Trophoblast cell (in vitro differentiated cells and primary cell): ENCODE measurements around the gene NSMCE3.

Experiments used
- DNase-seq, 2 donors: peaks; one replicate each; pipeline ENCODE4 v3.0.0-alpha.2; 2016
- H2AFZ ChIP-seq: 2 replicates; pipeline ENCODE4 v1.6.1; 2013; ENCODE audit warnings: low read length, moderate library complexity, mild to moderate bottlenecking; ENCODE audit not compliant: insufficient read depth, poor library complexity
- H2AK5ac ChIP-seq: 2 replicates; pipeline ENCODE4 v1.6.1; 2013; ENCODE audit warnings: mild to moderate bottlenecking, low read length
- H2BK120ac ChIP-seq: 2 replicates; pipeline ENCODE4 v1.6.1; 2013; ENCODE audit warnings: low read length, mild to moderate bottlenecking, moderate library complexity; ENCODE audit not compliant: insufficient read depth, poor library complexity
- H2BK12ac ChIP-seq: 2 replicates; pipeline ENCODE4 v1.6.1; 2013; ENCODE audit warnings: mild to moderate bottlenecking, low read length, moderate library complexity
- H2BK5ac ChIP-seq: 2 replicates; pipeline ENCODE4 v1.6.1; 2013; ENCODE audit warnings: low read length, low read depth, moderate library complexity, mild to moderate bottlenecking; ENCODE audit not compliant: poor library complexity
- H3K14ac ChIP-seq: 2 replicates; pipeline ENCODE4 v1.6.1; 2013; ENCODE audit warnings: mild to moderate bottlenecking, low read length
- H3K18ac ChIP-seq: 2 replicates; pipeline ENCODE4 v1.6.1; 2013; ENCODE audit warnings: mild to moderate bottlenecking, low read length
- H3K23ac ChIP-seq: 2 replicates; pipeline ENCODE4 v1.6.1; 2013; ENCODE audit warnings: low read length
- H3K27ac ChIP-seq: 2 replicates; pipeline ENCODE4 v1.5.1; 2013; ENCODE audit warnings: low read depth, mild to moderate bottlenecking, inconsistent platforms, low read length, moderate library complexity
- H3K27me3 ChIP-seq: 2 replicates; pipeline ENCODE4 v1.6.1; 2013; ENCODE audit warnings: inconsistent platforms, mild to moderate bottlenecking, low read length, moderate library complexity; ENCODE audit not compliant: insufficient read depth
- H3K36me3 ChIP-seq, 2 experiments: 1 replicate in 1 of 2; 2 replicates in 1 of 2; pipeline ENCODE4 v1.6.1; 2013; ENCODE audit warnings: low read length in 2 of 2, mild to moderate bottlenecking in 2 of 2, moderate library complexity in 1 of 2; ENCODE audit not compliant: insufficient read depth in 2 of 2, control insufficient read depth in 1 of 2
- H3K4ac ChIP-seq: 2 replicates; pipeline ENCODE4 v1.6.1; 2013; ENCODE audit warnings: low read depth, mild to moderate bottlenecking, low read length, moderate library complexity
- H3K4me1 ChIP-seq, 2 experiments: 1 replicate in 1 of 2; 2 replicates in 1 of 2; pipeline ENCODE4 v1.6.1; 2013; ENCODE audit warnings: low read length in 2 of 2, mild to moderate bottlenecking in 2 of 2, moderate library complexity in 1 of 2; ENCODE audit not compliant: insufficient read depth in 2 of 2, control insufficient read depth in 1 of 2
- H3K4me2 ChIP-seq: 2 replicates; pipeline ENCODE4 v1.6.1; 2013; ENCODE audit warnings: inconsistent platforms, mild to moderate bottlenecking, low read length, moderate library complexity
- H3K4me3 ChIP-seq: 2 replicates; pipeline ENCODE4 v1.5.1; 2013; ENCODE audit warnings: mild to moderate bottlenecking, low read depth, low read length, inconsistent platforms
- H3K79me1 ChIP-seq: one replicate; pipeline ENCODE4 v1.6.1; 2013; ENCODE audit warnings: low read length
- H3K79me2 ChIP-seq: 2 replicates; pipeline ENCODE4 v1.6.1; 2013; ENCODE audit warnings: low read length, mild to moderate bottlenecking; ENCODE audit not compliant: control insufficient read depth, insufficient read depth, poor library complexity
- H3K9ac ChIP-seq: 2 replicates; pipeline ENCODE4 v1.6.1; 2013; ENCODE audit warnings: mild to moderate bottlenecking, low read length
- H3K9me3 ChIP-seq: 2 replicates; pipeline ENCODE4 v1.6.1; 2013; ENCODE audit warnings: low read depth, mild to moderate bottlenecking, control low read depth, inconsistent platforms, low read length; ENCODE audit not compliant: insufficient read depth
- H4K12ac ChIP-seq: 2 replicates; pipeline ENCODE4 v1.6.1; 2013; ENCODE audit warnings: low read depth, mild to moderate bottlenecking, low read length, moderate library complexity
- H4K8ac ChIP-seq: 2 replicates; pipeline ENCODE4 v1.6.1; 2013; ENCODE audit warnings: low read depth, mild to moderate bottlenecking, low read length, moderate library complexity
- H4K91ac ChIP-seq: one replicate; pipeline ENCODE4 v1.6.1; 2013; ENCODE audit warnings: low read depth, mild to moderate bottlenecking, low read length, moderate library complexity
- WGBS: extraction: QIAGEN DNeasy Blood & Tissue Kit; methylation state at CpG from one replicate; pipeline ENCODE4 v1.1.7; 2013; ENCODE audit warnings: missing lambda C conversion rate; ENCODE audit not compliant: insufficient read length, insufficient coverage; ENCODE audit errors: extremely low coverage; 5-methylcytosine and 5-hydroxymethylcytosine counted together

NSMCE3 gene

DNA sequence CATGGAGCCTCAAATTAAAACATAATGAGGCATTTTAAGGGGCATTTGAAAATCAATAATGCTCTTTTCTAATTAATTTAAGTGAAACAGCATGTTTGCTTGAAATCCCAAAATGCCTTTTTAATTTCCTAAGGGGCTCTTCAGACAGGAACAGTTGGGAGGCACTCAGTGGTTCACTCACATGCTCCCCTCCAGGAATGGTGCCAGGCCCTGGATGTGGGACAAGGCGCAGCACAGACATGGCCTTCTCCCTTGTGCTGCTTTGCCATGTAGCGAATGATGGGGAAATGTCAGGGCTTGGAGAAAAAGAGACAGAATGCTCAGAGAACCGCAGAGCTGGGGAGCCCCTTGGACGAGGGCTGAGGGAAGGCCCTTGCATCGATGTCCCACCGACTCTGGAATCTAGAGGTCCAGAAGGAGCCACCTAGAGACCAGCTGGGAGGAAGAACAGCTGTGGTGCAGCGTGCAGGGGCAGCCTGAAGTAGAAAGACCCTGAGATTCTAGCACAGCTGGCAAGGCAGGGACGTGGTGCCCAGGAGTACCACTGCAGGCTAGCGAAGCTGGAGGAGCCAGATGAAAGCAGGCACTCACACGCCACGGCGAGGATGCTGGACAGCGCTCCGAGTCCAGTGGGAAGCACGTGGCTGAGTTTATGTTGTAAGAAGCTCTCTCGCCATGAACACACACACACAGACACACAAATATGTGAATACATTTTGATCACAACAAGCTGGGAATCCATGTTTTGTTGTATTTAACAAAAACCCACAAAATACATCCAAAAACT lies 27.0 kb downstream of the NSMCE3 start:
- Histone ChIP-seq H4K12ac (no peak overlapping the region), H3K9me3 (no peaks in the 10 kb centered on the region), H4K91ac (no peak overlapping the region), H3K4me1 (no peaks in the 10 kb centered on the region), H3K79me1 (no peaks in the 10 kb centered on the region), H2AK5ac (no peak overlapping the region), H3K23ac (no peak overlapping the region), H3K27me3 (no peaks in the 10 kb centered on the region), H2AFZ (no peak overlapping the region), H3K79me2 (no peaks in the 10 kb centered on the region), H2BK12ac (no peak overlapping the region), H2BK5ac (no peak overlapping the region), H3K14ac (no peak overlapping the region), H3K27ac (no peak overlapping the region), H3K36me3 (no peaks in the 10 kb centered on the region), H3K4me2 (no peak overlapping the region), H3K4ac (no peak overlapping the region), H3K9ac (no peak overlapping the region), H3K18ac (no peak overlapping the region), H3K4me3 (no peak overlapping the region), H4K8ac (no peak overlapping the region), H2BK120ac (no peak overlapping the region)
- no CpG with 5 or more reads among the region's 16 CpGs for WGBS
- no peak for DNase-seq

DNA sequence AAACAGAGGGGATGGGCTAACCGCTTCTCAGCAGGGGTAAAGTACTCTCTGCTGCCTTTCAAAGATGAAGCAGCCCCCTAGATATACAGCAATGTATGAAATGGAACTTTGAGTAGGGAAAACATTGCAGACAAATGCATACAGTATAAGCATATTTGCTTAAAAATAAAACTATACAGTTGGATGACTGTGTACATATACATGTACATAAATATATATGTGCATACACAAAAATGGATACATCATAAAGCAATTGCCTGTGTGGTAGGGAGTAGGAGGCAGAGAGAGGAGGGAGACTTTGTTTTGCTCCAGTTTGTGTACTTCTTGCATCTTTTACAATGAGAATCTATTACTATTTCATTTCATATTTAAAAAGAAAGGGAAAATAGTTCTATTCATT lies 28.4 kb downstream of the NSMCE3 start:
- Histone ChIP-seq H3K4me2 (no peak overlapping the region), H3K27ac (no peak overlapping the region), H3K79me2 (no peaks in the 10 kb centered on the region), H4K91ac (no peak overlapping the region), H3K9me3 (no peaks in the 10 kb centered on the region), H3K14ac (no peak overlapping the region), H3K27me3 (no peaks in the 10 kb centered on the region), H2BK12ac (no peak overlapping the region), H3K9ac (no peak overlapping the region), H3K36me3 (no peaks in the 10 kb centered on the region), H3K79me1 (no peaks in the 10 kb centered on the region), H2BK5ac (no peak overlapping the region), H3K23ac (no peak overlapping the region), H3K4me1 (no peaks in the 10 kb centered on the region), H3K18ac (no peak overlapping the region), H3K4me3 (no peak overlapping the region), H2AFZ (no peak overlapping the region), H2BK120ac (no peak overlapping the region), H4K8ac (no peak overlapping the region), H4K12ac (no peak overlapping the region), H2AK5ac (no peak overlapping the region), H3K4ac (no peak overlapping the region)
- WGBS: no CpG with 5 or more reads among the region's 1 CpG
- DNase-seq: no peak

DNA sequence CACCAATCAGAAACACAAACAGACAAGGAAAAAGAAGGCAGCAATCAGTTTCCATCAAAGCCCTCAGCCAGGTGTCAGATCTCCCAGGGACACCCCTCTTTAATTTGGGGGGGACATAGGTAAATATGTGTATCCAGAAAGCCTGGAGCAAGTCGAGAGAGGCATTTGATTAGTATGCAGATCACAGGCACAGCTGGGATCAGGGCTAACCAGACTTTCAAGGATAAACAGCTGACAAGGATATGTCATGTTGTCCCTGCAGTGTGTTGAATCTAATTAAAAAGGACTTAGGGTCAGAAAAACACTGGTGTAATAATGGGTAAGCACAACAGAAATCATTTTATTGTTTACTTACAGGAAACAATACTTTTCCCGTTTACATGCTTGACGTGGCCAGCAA lies 30.2 kb downstream of the NSMCE3 start:
- Histone ChIP-seq H4K91ac (no peak overlapping the region), H3K4ac (no peak overlapping the region), H2AFZ (no peak overlapping the region), H3K18ac (no peak overlapping the region), H3K9ac (no peak overlapping the region), H3K79me2 (no peaks in the 10 kb centered on the region), H2BK120ac (no peak overlapping the region), H3K79me1 (no peaks in the 10 kb centered on the region), H3K23ac (no peak overlapping the region), H2BK5ac (no peak overlapping the region), H3K4me1 (no peaks in the 10 kb centered on the region), H3K9me3 (no peaks in the 10 kb centered on the region), H2AK5ac (no peak overlapping the region), H2BK12ac (no peak overlapping the region), H3K4me3 (no peak overlapping the region), H3K14ac (no peak overlapping the region), H3K36me3 (no peaks in the 10 kb centered on the region), H4K8ac (no peak overlapping the region), H3K27me3 (no peaks in the 10 kb centered on the region), H3K27ac (no peak overlapping the region), H3K4me2 (no peak overlapping the region), H4K12ac (no peak overlapping the region)
- no CpG with 5 or more reads among the region's 3 CpGs for WGBS
- no peak for DNase-seq

DNA sequence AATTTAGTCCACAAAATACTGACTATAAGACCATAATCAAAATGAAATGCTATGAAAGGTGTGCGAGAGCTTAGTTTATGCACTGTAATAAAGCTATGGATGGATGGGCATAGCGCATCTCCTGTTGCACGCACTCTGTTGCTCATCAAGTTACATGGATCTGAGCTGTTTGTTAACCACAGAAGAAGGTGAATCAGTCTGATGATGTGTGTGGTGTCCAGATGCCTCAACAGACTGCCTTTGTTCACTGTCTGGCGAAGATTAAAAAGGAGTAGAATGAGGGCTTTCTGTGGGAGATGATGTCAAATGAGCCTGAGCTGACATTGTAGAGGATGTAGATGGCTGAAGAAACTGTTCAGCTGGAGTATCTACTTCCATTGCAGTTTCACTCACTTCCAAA lies 36.1 kb downstream of the NSMCE3 start:
- no peak overlapping the region for H2AFZ ChIP-seq
- no peak overlapping the region for H4K8ac ChIP-seq
- H4K12ac ChIP-seq: no peak overlapping the region
- H3K4ac ChIP-seq: no peak overlapping the region
- no peak overlapping the region for H3K9ac ChIP-seq
- no peaks in the 10 kb centered on the region for H3K79me1 ChIP-seq
- no peak overlapping the region for H2BK120ac ChIP-seq
- H3K36me3 ChIP-seq: no peaks in the 10 kb centered on the region
- H3K4me2 ChIP-seq: no peak overlapping the region
- no peak overlapping the region for H3K4me3 ChIP-seq
- no peaks in the 10 kb centered on the region for H3K9me3 ChIP-seq
- no peak overlapping the region for H3K23ac ChIP-seq
- no peaks in the 10 kb centered on the region for H3K79me2 ChIP-seq
- no peaks in the 10 kb centered on the region for H3K27me3 ChIP-seq
- no peaks in the 10 kb centered on the region for H3K4me1 ChIP-seq
- H2AK5ac ChIP-seq: no peak overlapping the region
- H3K27ac ChIP-seq: no peak overlapping the region
- no CpG with 5 or more reads among the region's 4 CpGs for WGBS
- no peak overlapping the region for H2BK12ac ChIP-seq
- no peak overlapping the region for H4K91ac ChIP-seq
- H3K18ac ChIP-seq: no peak overlapping the region
- H3K14ac ChIP-seq: no peak overlapping the region
- H2BK5ac ChIP-seq: no peak overlapping the region
- no peak for DNase-seq
